ENCODE results near the gene AMPD3.

AMPD3 gene

DNA sequence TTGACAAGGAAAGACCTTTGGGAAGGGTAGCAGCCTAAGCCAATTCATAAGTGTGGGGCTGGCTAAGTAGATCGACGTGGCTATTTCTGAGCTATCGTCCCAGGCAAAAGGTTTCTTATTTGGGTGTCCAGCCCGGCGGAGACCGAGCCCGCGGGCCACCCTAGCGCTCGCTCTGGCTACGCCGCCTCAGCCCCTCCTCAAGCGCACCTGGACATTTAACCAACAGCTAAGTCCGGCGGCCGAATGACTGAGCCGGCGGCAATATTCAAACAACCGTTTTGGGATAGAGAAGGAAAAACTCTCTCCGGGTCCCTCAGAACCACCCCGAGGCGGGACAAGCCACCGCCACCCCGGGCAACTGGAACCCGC lies 85.5 kb downstream of the AMPD3 start:
- DNase-seq (ENCODE audit: low read depth), result no peak

DNA sequence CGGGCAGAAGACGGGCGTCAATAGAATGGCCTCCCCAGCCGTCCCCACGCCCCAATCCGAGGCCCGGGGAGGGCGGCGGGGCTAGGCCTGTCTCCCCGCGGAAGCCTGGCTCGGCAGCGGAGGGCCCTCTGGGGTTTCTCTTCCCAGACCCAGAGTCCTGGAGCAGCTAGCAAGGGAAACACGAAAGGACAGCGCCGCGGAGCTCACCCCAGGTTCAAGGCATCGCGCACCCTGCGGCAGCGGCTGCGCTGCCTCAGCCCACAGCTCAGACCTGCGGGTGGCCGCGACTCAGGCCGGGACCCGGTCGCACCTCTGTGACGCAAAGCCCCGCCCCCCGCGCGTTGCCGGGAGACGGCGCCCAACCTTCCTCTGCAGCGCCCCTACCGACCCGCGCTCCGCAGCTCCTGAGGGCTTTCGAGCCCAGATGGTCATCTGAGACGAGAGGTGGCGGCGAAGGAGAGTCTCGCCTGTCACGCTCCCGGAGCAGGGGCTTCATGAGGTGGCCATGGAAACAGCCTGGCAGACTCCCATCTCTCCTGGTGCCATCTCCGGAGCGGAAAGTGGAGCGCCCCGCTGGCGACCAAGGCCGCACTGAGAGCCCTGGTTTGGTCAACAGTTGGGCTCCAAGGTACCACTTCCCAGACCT lies 86.0 kb downstream of the AMPD3 start, which contains the start of gene RNF141:
RNF141 (minus strand) TSS at position 273 of the 646 bp plus-strand sequence. CDS start 7,029 bp downstream, outside the sequence.
- DNase-seq (ENCODE audit: low read depth), result no peak

DNA sequence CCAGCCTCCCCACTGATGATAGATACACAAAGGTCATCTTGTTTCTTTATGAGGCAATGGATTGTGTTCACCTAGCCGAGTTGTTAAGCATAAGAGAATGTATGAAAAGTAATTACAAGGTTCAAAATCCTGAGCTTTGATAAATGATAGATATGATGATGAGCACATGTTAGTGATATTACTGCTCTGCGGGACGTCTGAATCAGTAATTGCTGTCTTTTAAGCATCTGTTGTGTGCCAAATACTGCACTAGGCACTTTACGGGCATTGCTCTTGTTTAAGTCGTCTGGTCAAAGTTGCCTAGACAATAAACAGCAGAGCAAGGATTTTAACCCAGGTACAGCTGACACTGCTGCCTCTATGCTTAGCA lies 86.5 kb downstream of the AMPD3 start:
- no peak for DNase-seq (ENCODE audit: low read depth)

DNA sequence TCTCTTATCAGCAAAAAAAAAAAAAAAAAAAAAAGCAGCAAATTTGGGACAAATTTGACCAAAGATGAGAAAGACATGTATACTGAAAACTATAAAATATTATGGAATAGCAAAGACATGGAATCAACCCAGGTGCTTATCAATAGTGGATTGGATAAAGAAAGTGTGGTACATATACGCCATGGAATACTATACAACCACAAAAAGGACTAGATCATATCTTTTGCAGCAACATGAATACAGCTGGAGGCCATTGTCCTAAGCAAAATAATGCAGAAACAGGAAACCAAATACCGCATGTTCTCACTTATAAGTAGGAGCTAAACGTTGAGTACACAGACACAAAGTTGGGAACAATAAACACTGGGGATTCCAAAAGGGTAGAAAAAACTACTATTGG lies 87.7 kb downstream of the AMPD3 start:
- DNase-seq (ENCODE audit: low read depth), result no peak

DNA sequence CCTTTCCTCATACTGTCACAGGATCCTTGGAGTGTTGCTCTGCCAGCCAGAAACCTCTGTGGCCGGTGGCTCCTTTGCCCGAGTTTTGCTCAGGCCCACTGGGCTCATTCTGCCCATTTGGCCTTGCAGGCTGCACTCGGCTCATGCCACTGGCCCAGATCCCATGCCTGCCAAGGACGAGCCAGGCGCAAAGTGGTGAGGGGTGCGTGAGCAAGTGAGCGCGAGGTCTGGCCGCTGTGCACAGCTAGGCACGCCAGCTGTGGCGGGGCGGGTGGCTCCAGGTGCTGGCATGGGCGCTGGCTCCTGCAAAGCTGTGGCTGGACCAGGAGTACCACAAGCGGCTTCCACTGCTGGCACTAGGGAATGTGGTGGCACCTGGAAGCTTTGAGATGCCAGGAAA lies 88.7 kb downstream of the AMPD3 start:
- no peak for DNase-seq (ENCODE audit: low read depth)

DNA sequence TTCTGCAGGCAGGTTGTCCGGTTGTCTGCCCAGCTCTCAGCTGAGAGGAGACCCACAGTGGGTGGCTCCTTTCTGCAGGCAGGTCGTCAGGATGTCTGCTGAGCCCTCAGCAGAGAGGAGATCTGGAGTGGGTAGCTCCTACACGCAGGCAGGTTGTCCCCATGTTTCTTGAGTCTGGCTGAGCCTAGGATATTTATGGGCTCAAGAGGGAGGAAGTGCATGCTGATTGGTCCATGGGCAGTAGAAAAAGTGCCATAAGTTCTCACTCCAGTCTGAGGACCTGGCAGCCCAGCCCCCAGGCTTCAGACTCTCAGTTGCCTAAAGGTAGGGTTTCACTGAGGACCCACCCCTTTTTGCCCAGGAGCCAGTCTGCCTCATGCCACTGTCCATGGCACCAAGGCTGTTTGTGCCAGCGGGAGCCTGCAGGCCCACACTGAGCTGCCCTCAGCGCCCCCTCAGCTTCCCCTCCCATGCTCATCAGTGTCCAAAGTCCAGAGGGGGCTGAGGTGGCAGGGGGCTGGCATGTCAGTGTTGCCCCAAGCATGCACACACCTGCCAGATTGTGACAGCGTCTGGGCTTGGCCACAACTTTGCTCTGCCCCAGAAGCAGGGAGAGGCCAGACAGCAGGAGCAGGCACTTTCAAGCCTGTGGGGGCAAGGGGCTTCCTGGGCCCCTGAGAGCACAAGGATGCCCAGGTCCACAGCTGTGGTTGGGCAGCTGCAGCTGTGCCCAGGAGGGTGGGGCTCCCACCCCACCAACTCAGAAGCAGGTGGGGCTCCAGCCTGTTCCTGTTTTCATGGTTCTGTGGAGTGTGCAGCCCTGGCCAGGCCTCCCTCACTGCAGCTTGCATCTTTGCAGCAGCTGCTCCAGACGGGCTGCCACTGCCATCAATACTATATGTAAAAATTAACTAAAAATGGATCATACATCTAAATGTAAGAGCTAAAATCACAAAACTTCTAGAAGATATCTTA lies 89.7 kb downstream of the AMPD3 start:
- no peak for DNase-seq (ENCODE audit: low read depth)

DNA sequence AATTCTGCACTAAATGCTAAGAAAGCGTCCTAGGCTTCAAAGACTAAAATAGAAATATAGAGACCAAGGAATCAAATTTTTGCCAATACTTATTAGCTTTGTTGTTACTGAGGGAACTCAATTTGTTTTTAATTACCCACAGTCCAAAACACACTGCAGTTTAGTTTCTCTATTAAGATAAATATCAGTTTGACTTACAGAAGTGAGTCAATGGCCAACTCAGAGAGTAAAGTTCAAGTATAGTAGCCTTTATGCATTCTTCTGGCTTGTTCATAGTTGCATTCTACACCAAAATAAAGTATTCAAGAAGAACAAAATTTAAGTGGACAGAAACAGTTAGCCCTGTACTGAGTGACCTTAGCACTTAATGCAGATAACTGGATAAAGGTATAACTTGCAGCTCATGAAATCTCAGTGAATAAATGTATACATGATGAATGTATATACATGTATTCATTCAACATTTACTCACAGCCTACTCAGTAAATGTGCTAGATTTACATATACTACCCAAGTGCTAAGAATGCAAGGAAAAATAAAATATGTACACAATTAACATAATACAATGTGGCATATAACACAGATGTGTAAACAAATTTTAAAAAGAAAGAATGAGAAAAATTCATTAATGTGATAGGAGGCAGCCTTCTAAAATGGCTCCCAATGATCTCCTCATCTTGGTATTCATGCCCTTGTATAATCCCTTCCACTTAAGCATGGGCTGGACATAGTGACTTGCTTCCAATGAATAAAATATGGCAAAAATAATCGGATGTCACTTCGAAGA lies 95.6 kb downstream of the AMPD3 start:
- no peak for DNase-seq (ENCODE audit: low read depth)

DNA sequence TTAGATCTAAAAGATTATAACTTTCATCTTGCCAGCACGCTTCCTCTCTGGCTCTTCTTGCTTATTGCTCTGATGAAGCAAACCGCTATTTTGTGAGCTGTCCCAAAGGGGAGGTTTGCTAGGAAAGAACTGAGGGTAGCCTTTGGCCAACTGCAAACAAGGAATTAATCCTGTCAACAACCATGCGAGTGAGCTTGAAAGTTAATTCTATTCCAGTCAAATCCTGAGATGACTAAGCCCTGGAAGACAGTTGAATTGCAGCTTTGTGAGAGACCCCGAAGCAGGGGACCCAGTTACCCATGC lies 96.2 kb downstream of the AMPD3 start:
- no peak for DNase-seq (ENCODE audit: low read depth)

DNA sequence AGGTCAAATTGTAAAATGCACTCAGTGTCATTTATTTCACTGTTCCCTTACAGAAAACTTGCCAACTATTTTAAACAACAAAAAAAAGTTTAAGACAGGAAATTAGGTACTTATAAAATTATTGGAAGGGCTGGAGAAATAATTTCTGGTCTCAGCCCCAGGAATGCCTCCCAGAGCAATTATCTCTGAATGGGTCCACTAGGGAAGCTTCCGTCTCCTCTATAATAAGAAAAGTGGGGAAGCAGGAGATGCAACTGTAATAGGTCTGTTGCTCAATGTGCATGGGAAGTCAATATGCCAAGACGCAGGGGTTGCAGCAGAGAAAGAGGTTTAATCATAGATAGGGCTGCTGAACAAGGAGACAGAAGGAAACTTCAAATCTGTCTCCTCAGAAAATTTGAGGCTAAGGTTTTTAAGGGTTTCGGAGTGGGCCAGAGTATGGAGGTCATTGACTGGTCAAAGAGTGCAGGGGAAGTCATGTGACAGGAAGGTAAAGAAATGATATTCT lies 96.8 kb downstream of the AMPD3 start:
- DNase-seq (ENCODE audit: low read depth), result no peak

- no peak for DNase-seq (ENCODE audit: low read depth)
These were observed 101.5 kb downstream of the AMPD3 start for GRCh38 chr11:10556590-10556989.

All from non-pigmented ciliary epithelial cell (primary cell).